ENCODE results near the gene DSP. TPM values are rescaled to one million over a fixed set of nuclear protein-coding genes. Genes with fewer than 3 reads are reported as not detected.

DSP gene
- total and polyA plus RNA-seq, 2 experiments from 2014 or later: 76.4 to 108 TPM

DNA sequence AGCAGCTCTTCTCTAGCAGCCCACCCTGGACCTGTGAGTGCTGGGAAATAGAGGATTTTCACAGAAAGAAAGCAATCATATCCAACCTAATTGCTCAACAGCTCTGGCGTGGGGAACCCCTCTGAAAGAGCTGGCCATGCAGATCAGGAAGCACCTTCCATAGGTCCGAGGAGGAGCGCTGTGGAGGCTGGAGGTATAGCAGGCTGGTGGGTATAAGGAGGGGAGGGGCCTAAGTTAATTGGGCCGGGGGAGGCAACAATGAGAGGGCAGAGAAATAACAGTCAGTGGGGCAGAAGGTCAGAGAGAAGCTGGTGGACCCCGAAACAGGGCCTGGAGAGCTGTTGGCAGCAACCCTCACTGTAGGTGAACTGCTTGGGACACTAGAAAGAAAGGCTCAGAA, 89.3 kb downstream of the DSP start:
- H3K4me1 ChIP-seq (ENCODE audit: insufficient read depth): peaks cover 18% of the 10 kb centered on the region
- no peaks in the 10 kb centered on the region for H3K36me3 ChIP-seq (ENCODE audit: low read depth)
- H3K79me2 ChIP-seq (ENCODE audit: insufficient read depth): no peaks in the 10 kb centered on the region
- H4K20me1 ChIP-seq (ENCODE audit: insufficient read depth): no peaks in the 10 kb centered on the region
- H3K9ac ChIP-seq: no peak overlapping the region
- H2AFZ ChIP-seq: no peak overlapping the region
- peaks cover 20% of the 10 kb centered on the region for H3F3A ChIP-seq (ENCODE audit: insufficient read depth)
- H3K27ac ChIP-seq: no peak overlapping the region
- H3K9me2 ChIP-seq (ENCODE audit: insufficient read depth): no peaks in the 10 kb centered on the region
- H3K4me2 ChIP-seq (ENCODE audit: unreplicated experiment): no peak overlapping the region
- H3K27me3 ChIP-seq (replicated peaks; ENCODE audit: insufficient read depth): no peaks in the 10 kb centered on the region
- TF ChIP-seq EZH2phosphoT487 (IDR thresholded peaks at IDR 0.05; ENCODE audit: insufficient read depth, low read depth) (no peak), EZH2 (IDR thresholded peaks at IDR 0.05; ENCODE audit: insufficient read depth, poor library complexity, severe bottlenecking) (no peak)
- in situ Hi-C loops (cut with MboI): no loop called here
- no peak for DNase-seq
- H3K4me3 ChIP-seq: no peak overlapping the region
- 92 to 96% methylated on average over 5 of the region's 5 CpGs for WGBS, 2 experiments (ENCODE audit: low coverage in 1 of 2, low lambda C conversion rate in 2 of 2, missing lambda C conversion rate in 2 of 2)
- no peaks in the 10 kb centered on the region for H3K9me3 ChIP-seq (ENCODE audit: low read depth)

DNA sequence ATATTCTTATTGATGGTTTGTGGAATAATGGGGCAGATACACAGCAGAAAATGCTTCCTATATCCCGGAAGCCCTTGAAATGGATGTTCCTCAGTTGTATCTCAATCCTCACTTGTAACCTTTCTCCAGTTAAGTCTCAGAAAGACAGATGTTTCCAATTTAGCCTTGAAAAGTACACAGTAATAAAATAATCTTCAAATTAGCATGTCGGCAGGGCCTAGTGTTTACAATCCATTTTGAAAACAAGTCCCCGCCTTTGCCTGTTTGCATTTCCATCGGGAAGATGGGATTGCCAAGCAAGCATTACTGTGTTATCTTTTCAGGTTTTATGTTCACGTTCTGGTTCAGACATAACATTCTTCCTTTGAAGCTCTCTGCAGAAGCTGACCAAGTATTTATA, 90.0 kb downstream of the DSP start:
- 42 to 44% methylated on average over 5 of the region's 5 CpGs for WGBS, 2 experiments (ENCODE audit: low coverage in 1 of 2, low lambda C conversion rate in 2 of 2, missing lambda C conversion rate in 2 of 2)
- in situ Hi-C loops (cut with MboI): no loop called here

DNA sequence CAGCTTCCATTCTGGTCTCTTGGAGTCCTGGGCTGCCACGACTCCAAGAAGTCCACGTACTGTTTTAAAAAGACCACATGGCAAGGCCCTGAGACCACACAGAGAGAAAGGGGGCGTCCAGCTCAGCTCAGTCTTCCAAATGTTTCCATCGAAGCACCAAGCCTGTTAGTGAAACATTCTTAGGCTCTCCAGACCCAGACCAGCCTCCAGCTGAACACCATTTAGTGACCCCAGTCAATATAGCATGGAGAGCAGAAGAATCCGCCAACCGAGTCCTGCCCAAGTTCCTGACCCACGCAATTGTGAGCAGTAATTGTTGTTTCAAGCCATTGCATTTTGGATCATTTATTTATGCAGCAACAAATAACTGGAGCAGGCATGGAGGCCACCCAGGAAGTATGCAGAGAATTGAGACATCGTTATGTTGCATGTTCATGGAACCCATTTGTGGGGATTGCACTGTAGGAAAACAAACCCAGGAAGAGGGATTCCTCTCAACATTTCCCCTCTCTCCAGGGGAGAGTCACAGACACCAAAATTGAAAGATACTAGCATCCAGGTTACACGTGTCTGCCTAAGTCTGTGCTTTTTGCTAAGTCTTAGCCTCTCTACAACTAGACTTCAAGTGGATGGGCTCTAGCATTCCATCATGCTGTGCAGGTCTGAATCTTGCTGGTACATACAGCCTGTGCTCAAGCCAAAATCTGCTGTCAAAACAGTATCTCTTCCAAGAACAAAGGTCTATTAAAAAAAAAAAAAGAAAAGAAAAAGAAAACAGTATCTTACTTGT, 91.2 kb downstream of the DSP start:
- Histone ChIP-seq H4K20me1 (ENCODE audit: insufficient read depth) (no peaks in the 10 kb centered on the region), H3K79me2 (ENCODE audit: insufficient read depth) (no peaks in the 10 kb centered on the region), H3K4me3 (no peak overlapping the region), H3K9me3 (ENCODE audit: low read depth) (no peaks in the 10 kb centered on the region), H2AFZ (no peak overlapping the region), H3K4me2 (ENCODE audit: unreplicated experiment) (no peak overlapping the region), H3K27ac (no peak overlapping the region), H3K36me3 (ENCODE audit: low read depth) (no peaks in the 10 kb centered on the region), H3K9ac (no peak overlapping the region), H3K4me1 (ENCODE audit: insufficient read depth) (peaks cover 18% of the 10 kb centered on the region), H3K9me2 (ENCODE audit: insufficient read depth) (no peaks in the 10 kb centered on the region), H3K27me3 (replicated peaks; ENCODE audit: insufficient read depth) (no peaks in the 10 kb centered on the region), H3F3A (ENCODE audit: insufficient read depth) (peaks cover 15% of the 10 kb centered on the region)
- 85 to 86% methylated on average over 9 of the region's 9 CpGs for WGBS, 2 experiments (ENCODE audit: low coverage in 1 of 2, low lambda C conversion rate in 2 of 2, missing lambda C conversion rate in 2 of 2)
- no peak for DNase-seq
- TF ChIP-seq EZH2 (IDR thresholded peaks at IDR 0.05; ENCODE audit: insufficient read depth, poor library complexity, severe bottlenecking): no peak
- TF ChIP-seq EZH2phosphoT487 (IDR thresholded peaks at IDR 0.05; ENCODE audit: insufficient read depth, low read depth): no peak
- in situ Hi-C loops (cut with MboI): no loop called here

More for the DNA sequence above, 90.0 kb downstream of the DSP start:
- Histone ChIP-seq H4K20me1 (ENCODE audit: insufficient read depth) (no peaks in the 10 kb centered on the region), H2AFZ (no peak overlapping the region), H3K79me2 (ENCODE audit: insufficient read depth) (no peaks in the 10 kb centered on the region), H3K27ac (no peak overlapping the region), H3K9ac (no peak overlapping the region), H3K36me3 (ENCODE audit: low read depth) (no peaks in the 10 kb centered on the region), H3K4me3 (no peak overlapping the region), H3K4me1 (ENCODE audit: insufficient read depth) (peaks cover 18% of the 10 kb centered on the region), H3F3A (ENCODE audit: insufficient read depth) (peaks cover 20% of the 10 kb centered on the region), H3K27me3 (replicated peaks; ENCODE audit: insufficient read depth) (no peaks in the 10 kb centered on the region), H3K4me2 (ENCODE audit: unreplicated experiment) (no peak overlapping the region), H3K9me2 (ENCODE audit: insufficient read depth) (no peaks in the 10 kb centered on the region), H3K9me3 (ENCODE audit: low read depth) (no peaks in the 10 kb centered on the region)
- DNase-seq: no peak
- TF ChIP-seq EZH2phosphoT487 (IDR thresholded peaks at IDR 0.05; ENCODE audit: insufficient read depth, low read depth) (no peak), EZH2 (IDR thresholded peaks at IDR 0.05; ENCODE audit: insufficient read depth, poor library complexity, severe bottlenecking) (no peak)

DNA sequence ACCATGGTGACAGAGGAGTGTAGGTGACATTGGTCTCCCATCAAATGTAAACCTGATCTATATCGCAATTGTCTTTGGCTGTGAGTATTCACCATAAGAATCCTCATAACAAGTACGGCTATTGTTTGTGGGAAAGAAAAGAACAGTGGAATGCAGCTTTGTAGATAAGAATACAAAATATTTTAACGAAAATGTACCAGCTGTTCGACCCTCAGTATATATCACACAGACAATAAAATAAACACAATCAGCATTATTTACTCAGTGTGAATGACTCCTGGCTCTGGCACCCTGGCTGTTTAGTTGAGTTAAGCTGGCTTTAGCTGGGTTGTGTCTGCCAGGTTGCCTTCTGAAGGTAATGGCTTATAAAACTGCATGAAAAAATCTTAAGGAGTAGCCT, 91.9 kb downstream of the DSP start:
- no peak for TF ChIP-seq EZH2 (IDR thresholded peaks at IDR 0.05; ENCODE audit: insufficient read depth, poor library complexity, severe bottlenecking)
- TF ChIP-seq EZH2phosphoT487 (IDR thresholded peaks at IDR 0.05; ENCODE audit: insufficient read depth, low read depth): no peak
- Histone ChIP-seq H2AFZ (no peak overlapping the region), H3K27ac (no peak overlapping the region), H3K4me1 (ENCODE audit: insufficient read depth) (peaks cover 13% of the 10 kb centered on the region), H3K9ac (no peak overlapping the region), H3K9me2 (ENCODE audit: insufficient read depth) (no peaks in the 10 kb centered on the region), H3K36me3 (ENCODE audit: low read depth) (no peaks in the 10 kb centered on the region), H3K4me2 (ENCODE audit: unreplicated experiment) (no peak overlapping the region), H4K20me1 (ENCODE audit: insufficient read depth) (no peaks in the 10 kb centered on the region), H3K79me2 (ENCODE audit: insufficient read depth) (no peaks in the 10 kb centered on the region), H3K9me3 (ENCODE audit: low read depth) (no peaks in the 10 kb centered on the region), H3F3A (ENCODE audit: insufficient read depth) (peaks cover 10% of the 10 kb centered on the region), H3K4me3 (no peak overlapping the region), H3K27me3 (replicated peaks; ENCODE audit: insufficient read depth) (no peaks in the 10 kb centered on the region)
- DNase-seq: no peak
- in situ Hi-C loops (cut with MboI): no loop called here
- WGBS, 2 experiments (ENCODE audit: low coverage in 1 of 2, low lambda C conversion rate in 2 of 2, missing lambda C conversion rate in 2 of 2): 77 to 79% methylated on average over 4 of the region's 4 CpGs
